HuH-7.5 (cell line): ENCODE measurements around the gene TRIM42.

Source experiments
- DNase-seq: peaks from one replicate; pipeline ENCODE4 v3.0.0; 2011; ENCODE audit warnings: low spot score

The TRIM42 gene

DNA sequence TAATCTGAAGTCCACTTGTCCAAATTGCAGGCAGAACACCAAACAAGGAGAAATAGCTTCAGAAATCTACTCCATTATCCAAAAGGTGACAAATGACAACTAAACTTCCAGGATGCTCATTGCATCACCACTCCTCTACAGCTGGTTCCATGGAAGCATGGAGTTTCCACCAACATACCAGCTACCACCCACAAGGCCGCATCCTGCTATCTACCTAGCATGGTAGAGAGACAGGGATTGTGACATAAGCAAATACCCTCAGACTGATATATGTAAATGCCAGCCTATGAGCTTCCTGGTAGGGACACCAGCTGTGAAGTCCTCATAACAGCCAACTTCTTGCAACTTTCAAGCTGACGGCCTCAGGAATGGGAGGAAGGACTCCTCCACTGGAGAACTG is at the start of gene TRIM42:
TSS of gene TRIM42 (plus strand) at position 301 of the 400 bp plus-strand sequence. CDS start 166 bp downstream, outside the sequence.
- DNase-seq, result no peak

DNA sequence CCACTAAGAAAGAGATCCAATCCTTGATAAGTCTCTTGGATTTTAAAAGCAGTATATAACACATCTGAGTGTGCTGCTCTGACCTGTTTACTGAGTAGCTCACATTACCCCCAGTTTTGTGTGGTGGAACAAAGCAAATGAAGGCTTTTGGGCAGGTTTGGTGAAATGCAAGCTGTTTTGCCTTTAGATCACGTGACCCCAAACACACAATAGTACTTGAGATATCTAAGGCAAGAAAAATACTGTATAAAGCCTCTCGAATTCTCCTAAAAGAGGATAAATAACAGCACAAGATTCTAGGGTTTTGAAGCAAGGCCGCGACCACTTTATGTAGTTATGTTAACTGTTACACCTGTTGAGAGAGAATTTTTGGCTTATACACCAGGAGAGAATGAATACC is 49.3 kb upstream of the TRIM42 start:
- DNase-seq, result no peak

DNA sequence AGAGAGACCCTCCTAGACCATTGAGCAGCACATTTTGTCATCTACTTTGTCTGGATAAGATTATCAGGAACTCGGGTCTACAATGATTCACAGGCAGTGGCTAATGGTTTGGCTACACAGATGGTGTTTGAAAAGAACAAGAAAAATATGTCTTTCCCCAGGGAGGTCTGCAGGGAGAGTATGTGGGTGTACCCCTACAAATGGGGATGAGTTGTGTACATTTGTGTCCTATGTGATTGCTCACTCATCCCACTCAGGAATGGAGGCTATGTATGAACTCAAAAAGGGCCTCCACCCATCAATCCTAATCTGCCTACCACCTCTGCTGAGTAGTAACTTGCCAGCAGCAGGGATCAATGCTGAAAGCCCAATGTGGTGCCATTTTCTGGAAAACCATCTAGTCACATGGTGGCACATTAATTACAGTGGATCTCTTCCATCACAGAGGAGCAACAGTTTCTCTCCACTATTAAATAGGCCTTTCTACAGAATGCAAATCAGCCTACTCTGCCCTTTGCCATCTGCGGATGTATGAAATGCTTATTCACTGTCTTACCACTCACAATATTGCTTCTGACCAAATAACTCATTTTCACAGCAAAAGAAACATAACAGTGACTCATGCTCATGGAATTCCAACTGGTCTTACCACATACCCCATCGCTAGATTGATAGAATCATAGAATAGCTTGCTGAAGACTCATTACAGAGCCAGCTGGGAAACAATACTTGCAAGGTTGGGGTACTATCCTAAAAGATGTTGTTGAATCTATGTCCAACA is 48.3 kb upstream of the TRIM42 start:
- DNase-seq, result no peak

DNA sequence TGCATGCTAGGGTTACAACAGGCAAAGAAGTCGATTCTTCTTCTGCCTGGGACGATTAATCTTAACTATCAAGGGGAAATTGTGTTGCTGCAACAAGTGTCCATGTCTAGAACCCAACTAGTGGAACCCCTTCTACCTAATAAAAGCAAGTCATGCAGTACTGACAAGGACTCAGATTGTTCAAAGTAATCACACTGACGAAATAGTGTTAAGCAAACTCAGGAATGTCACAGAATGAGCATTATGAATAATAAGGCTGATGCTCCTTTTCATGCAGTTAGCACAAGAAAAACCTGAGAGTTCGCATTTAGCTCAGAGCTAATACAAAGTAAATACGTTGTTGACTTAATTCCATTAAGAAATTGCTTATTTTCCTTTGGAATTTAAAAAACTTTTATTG is 47.5 kb upstream of the TRIM42 start:
- DNase-seq, result no peak

DNA sequence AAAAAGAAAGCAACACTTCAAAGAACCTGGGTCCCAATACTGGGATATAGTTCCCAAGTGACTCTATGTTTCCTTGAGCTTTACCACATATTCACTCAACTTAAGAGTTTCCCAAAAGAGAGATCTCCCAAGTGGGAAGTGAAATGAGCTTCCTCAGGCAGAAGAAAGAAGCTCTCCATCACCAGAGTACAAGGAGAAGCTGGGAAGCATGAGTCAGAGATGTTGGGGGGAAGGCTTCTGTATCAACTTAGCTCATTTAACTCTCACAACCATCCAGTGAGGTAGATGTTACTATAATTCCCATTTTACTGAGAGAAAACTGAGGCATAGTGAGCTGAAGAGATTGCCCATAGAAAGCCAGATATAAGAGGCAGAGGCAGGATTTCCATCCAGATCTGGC is 47.0 kb upstream of the TRIM42 start:
- no peak for DNase-seq

DNA sequence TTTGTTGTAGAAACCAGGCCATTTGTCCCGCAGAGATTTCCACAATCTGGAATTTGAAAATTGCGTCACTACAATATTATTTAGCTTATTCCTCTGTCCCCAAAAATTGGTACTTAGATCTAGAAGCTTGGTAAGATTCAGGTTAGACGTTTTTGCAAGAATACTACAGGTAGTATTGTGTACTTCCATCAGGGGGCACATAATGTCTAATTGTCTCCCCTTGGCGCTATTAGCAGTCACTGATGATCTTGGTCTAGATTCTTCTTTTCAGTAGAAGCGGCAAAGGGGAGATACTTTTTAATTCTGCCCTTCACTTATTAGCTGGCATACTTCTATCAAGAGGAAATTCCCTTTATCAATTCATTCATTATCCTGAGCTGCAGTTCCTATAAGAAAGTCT is 42.6 kb upstream of the TRIM42 start:
- no peak for DNase-seq

DNA sequence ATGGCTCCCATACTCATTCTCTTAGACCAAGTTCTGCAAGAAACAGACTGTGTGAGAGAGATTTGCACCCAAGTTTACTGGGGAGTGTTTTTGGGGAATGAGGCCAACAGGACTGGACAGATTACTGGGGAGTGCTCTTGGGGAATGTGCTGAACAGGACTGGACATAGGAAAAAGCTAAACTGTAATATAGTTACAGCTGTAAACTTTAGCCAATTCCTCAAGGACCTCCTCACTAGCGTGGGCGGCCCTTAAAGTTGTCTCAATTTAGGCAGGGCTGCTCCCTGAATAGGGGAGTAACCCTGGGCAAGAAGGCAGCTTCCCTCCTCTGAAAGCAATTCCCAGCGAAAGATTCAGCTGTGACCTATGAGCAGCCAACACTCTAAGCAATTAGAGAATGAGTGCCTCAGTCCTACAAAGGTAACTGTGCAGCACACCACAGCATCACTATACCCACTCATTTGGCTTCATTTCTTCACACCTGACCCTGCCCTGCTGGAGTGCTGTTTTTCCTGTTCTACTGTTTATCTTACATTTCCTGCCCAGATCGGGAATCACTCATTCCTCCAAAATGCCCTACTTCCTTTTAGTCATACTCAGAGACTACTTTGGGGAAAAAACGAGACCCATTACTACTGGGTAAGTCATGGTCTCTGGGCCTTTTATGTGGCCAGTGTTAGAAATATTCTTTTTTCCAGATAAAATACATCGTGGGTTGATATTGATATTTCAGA is 41.3 kb upstream of the TRIM42 start:
- DNase-seq, result no peak

DNA sequence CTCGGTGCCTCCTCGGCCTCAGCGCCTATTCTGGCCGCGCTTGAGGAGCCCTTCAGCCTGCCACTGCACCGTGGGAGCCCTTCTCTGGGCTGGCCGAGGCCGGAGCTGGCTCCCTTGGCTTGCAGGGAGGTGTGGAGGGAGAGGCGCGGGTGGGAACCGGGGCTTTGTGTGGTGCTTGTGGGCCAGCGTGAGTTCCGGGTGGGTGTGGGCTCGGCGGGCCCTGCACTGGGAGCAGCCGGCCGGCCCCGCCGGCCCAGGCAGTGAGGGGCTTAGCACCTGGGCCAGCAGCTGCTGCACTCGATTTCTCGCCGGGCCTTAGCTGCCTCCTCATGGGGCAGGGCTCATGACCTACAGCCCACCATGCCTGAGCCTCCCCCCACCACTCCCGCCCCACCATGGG is 26.6 kb upstream of the TRIM42 start:
- DNase-seq, result no peak

DNA sequence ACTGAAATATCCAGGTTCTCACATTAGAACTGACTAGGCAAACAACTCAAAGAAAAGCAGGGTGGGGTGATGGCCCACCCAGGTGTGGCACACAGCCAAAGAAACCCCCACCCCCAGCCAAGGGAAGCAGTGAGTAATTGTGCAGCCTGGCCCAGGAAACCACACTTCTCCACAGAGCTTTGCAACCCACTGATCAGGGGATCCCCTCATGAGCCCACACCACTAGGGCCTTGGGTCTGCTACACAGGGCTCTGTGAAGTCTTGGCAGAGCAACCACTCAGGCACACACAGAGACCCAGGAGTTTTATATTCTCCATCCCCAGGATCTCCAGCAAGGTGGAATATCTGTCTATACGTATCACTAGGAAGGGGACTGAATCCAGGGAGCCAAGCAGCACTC is 22.2 kb upstream of the TRIM42 start:
- no peak for DNase-seq

DNA sequence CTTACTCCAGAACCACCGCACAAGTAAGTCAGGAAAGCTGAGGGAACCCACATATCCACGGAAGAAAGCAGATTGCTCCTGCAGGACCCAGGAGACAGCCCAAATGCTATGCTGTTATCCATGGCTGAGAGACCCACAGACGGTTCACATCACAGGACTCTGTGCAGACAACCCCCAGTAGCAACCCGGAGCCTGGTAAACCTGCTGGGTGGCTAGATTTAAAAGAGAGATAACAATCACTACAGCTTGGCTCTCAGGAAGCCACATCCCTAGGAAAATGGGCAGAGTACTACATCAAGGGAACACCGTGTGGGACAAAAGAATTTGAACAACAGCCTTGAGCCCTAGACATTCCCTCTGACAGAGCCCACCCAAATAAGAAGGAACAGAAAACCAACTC is 13.8 kb upstream of the TRIM42 start:
- no peak for DNase-seq

DNA sequence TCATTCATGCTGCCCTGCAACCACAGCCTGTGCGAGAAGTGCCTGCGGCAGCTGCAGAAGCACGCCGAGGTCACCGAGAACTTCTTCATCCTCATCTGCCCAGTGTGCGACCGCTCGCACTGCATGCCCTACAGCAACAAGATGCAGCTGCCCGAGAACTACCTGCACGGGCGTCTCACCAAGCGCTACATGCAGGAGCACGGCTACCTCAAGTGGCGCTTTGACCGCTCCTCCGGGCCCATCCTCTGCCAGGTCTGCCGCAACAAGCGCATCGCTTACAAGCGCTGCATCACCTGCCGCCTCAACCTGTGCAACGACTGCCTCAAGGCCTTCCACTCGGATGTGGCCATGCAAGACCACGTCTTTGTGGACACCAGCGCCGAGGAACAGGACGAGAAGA is 4.7 kb downstream of the TRIM42 start:
- no peak for DNase-seq

DNA sequence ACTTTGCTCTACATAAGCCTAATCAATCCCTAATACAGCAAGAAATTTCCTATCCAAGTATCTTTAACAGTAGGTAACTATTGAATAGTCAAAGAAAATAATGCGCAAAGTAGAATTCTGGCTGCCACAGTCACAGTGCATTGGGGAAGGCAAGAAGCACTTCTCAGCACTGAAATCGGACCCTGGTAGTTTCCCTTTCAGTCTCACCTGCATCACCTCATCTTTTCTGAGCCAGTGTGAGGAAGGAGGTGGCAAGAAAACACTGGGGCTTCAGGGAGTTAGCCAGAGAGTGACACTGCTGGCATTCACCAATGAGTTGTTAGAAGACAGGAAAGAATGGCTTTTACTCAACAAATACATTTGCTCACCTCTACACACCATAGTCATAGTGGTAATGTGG is 8.3 kb downstream of the TRIM42 start:
- no peak for DNase-seq

DNA sequence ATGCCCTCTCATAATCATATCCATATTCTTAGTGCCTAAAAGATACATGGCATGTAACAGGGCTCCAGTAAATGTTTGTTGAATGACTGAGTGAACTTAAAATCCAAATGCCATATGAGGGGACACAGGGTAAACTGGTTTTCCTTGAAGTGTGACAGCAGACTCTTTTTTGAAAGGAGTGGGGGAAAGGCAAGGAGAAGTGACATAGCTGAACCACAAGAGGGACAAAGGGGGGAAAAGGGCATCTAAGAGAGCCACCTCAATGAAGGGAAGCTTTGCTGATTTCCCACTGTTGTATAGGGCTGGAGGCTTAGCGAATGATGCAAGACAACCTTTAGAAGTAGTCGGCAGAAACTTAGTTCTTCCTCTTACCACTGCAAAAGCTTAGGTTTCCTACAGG is 9.1 kb downstream of the TRIM42 start:
- DNase-seq, result no peak

DNA sequence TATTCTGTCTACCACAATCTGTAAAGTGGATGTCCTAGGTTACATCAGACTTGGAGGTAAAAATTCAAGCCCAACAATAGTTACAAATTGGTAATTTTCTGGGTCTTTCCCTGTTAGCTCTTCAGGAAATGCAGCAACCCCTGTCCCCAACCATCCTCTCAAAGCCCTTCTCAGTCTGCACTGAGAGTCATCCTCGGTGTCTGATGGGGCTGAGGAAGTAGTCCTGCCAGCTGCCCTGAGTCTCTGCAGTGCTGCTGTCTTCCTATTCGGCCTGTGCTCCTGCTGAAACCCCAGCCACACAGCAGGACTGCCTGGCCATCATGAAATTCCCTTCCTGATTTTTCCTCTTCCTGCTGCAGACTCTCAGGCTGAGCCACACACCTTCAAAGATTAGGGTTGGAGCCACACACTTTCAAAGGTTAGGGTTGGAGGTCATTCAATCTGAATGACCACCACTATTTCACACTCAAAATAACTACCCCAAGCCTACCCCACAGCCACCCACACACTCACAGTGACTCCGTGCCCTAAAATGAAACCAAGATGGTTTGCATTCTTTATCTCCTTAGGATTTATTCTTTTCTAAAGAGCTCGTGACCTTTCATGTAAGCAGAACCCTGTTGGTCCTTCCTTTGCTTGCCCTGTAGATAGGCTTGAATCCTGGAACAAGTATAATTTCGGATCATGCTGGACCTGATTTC is 17.6 kb downstream of the TRIM42 start:
- DNase-seq, result no peak

DNA sequence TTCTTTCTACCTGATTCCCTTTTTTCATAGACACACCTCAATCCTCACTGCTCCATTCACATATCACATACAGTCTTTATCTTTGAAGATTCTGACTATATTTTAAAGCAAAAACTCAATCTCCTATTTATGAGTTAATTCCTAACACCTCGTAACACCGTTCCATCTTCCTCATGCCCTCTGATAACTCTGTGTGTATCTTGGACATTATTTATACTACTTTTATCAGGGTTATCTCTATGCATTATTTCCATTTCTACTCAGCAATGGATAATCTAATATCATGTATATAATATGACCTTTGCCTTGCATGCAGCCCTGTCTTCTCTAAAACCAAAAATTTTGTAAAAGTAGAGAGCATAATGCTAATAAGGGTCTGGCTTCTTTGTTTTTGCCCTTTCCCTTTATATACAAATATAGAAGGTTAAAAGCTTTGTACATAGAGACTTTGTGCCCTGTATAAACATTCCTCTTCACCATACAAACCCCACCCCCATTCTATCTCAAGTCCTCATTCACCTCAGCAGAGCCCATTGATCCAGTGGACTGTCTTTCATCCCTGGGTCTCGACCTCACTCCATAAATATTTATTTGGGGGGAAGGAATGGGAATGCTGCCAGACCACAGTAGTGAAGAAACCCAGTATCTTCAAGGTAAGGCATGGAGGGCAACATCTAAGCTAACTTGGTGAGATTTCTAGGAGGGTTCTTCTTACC is 21.8 kb downstream of the TRIM42 start:
- DNase-seq, result peak; percentile 13

DNA sequence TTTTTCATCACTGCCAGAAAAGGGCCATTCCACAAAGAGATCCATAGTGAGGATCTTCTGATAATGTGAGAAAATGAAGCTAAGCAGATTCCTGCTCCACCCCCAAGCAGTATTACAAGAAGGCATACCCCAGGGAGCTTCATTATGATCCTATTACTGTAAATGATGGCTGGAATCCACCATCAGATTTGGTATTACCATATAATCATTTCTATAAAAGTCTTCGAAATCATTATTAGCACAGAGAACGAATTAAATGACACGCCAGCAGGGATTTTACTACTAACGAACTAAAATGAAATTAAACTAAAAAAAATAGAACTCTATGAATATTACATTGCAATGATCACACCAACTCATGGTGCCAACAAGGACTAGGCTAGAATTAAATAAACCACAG is 24.4 kb downstream of the TRIM42 start:
- DNase-seq, result no peak

DNA sequence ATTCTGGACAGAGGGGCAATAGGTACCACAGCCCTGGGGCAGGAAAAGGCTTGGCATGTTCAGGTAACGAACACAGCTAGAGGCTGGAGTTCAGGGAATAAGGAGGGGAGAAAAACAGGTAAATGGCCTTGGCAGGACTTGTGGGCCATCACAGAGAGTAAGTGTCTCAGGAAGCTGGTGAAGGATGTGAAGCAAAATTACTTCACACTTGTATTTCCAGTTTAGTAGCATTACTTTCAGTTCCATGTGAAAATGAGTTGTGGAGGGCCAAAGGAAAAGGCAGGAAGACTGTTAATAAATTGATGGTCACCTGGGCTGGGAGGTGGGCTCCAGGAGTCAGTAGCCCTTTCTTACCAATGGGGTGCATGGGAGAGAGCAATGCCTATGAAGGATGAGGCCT is 25.6 kb downstream of the TRIM42 start:
- no peak for DNase-seq

DNA sequence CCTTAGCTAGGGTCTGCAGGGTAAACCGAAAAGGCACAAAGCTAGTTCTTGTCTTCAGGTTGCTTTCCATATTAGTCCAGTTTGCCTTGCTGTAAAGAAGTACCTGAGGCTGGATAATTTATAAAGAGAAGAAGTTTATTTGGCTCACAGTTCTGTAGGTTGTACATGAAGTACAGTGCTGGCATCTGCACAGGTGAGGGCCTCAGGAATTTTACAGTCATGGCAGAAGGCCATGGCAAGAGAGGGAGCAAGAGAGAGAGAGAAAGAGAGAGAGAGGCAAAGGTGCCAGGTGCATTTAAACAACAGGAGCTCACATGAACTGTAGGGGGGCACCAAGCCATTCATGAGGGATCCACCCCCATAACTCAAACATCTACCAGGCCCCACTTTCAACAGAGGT is 26.9 kb downstream of the TRIM42 start:
- no peak for DNase-seq

DNA sequence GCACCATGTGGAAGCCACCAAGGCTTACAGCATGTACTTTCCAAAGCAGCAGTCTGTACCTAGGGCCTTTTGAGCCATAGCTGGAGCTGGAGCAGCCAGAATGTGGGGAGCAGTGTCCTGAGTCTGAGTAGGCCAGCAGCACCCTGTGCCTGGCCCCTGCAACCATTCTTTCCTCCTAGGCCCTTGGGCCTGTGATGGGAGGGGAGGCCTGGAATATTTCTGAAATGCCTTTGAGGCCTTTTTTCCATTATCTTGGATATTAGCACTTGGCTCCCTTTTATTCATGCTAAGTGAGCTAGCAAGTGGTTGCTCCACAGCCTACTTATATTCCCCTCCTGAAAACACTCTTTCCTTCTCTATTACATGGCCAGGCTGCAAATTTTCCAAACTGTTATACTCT is 28.1 kb downstream of the TRIM42 start:
- DNase-seq, result no peak

DNA sequence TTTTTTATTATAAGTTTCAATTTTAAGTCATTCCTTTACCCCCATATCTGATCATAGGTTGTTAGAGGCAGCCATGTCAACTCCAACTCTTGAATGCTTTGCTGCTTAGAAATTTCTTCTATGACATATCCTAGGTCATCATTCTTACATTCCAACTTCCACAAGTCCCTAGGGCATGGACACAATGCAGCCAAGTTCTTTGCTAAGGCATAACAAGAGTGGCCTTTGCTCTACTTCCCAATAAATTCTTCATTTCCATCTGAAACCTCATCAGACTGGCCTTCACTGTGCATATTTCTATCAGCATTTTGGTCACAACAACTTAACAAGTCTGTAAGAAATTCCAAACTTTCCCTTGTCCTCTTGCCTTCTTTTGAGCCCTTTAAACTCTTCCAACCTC is 28.5 kb downstream of the TRIM42 start:
- no peak for DNase-seq

DNA sequence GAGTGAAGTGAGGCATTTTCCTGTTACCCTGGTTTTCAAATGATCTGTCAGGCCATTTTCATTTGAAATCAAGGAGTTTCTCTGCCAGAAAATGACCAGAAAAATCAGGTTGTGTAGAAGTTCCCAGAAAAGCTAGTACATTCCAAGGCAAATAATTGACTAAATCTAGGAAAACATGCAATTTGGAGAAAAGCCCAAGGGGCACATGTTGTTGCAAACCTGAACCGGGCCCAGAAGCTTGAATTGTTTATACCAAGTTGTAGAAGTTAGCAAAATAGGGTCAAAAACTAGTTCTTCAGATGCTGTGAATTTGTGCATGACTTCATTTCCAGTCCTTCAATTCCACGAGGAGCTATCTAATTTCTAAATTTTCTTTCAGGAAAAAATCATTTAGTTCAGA is 31.0 kb downstream of the TRIM42 start:
- DNase-seq, result no peak

DNA sequence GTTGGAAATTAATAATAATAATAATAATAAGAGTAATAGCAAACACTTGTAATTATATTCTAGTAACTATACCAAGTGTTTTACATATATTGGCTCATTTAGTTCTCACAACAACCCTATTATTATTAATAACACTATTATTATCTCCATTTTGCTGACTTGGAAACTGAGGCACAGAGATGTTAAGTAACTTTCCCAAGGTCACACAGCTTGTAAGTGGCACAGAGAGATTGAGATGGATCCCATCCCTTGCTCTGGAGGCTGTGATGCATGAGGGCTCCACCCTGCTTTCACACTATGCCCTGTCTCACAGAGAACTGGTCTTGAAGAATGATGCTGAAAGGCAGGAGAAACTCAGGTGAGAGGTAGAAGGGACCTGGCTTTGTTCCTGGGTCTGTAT is 31.9 kb downstream of the TRIM42 start:
- no peak for DNase-seq
